ENCODE results near the gene IL17RD.

- TF ChIP-seq USF2 (IDR thresholded peaks at IDR 0.05; ENCODE audit: borderline replicate concordance, low read depth, low read length) (no peak), CTCF (IDR thresholded peaks at IDR 0.05) (no peak), ZBTB33 (IDR thresholded peaks at IDR 0.05; ENCODE audit: borderline replicate concordance, low read depth) (no peak), CHD2 (IDR thresholded peaks at IDR 0.05; ENCODE audit: low read length, partially characterized antibody) (no peak), GABPA (IDR thresholded peaks at IDR 0.05; ENCODE audit: low read depth) (no peak), NRF1 (IDR thresholded peaks at IDR 0.05; ENCODE audit: low read depth, low read length) (no peak), RFX5 (IDR thresholded peaks at IDR 0.05; ENCODE audit: low read length) (no peak), EP300 (IDR thresholded peaks at IDR 0.05; ENCODE audit: borderline replicate concordance in 1 of 2, low read depth in 1 of 2, low read length in 1 of 2) (no peak), FOXM1 (IDR thresholded peaks at IDR 0.05; ENCODE audit: low read depth) (no peak), SMC3 (IDR thresholded peaks at IDR 0.05; ENCODE audit: low read depth, low read length) (no peak), IRF3 (IDR thresholded peaks at IDR 0.05; ENCODE audit: low read depth, low read length) (no peak)
Measured at GRCh38 chr3:57145852-57146251, 19.3 kb downstream of the IL17RD start.

Measured in SK-N-SH (cell line).